ENCODE data around the gene GTF3C6.
"Not testable (repeated sequence)": the region's sequence is repeated elsewhere in the genome, so short reads cannot be mapped to it uniquely, and the experiment has no call there.

Gene GTF3C6

GRCh38 chr6:110980648-110981047 is 22.1 kb downstream of the GTF3C6 start:
- Histone ChIP-seq H3K9ac (ENCODE audit: low read depth, low read length) (no peak overlapping the region), H3K9me3 (ENCODE audit: insufficient read depth, low read depth, low read length) (no peaks in the 10 kb centered on the region), H3K27me3 (ENCODE audit: insufficient read depth, low read length) (no peaks in the 10 kb centered on the region), H3K4me3 (ENCODE audit: low read length) (peak overlapping the region; percentile 97), H3K4me1 (ENCODE audit: insufficient read depth, low read length) (no peaks in the 10 kb centered on the region), H3K36me3 (ENCODE audit: insufficient read depth, low read depth, low read length) (peaks cover 12% of the 10 kb centered on the region), H3K27ac (ENCODE audit: low read length) (no peak overlapping the region)

- H3K27me3 ChIP-seq (ENCODE audit: insufficient read depth, low read length): no peaks in the 10 kb centered on the region
- H3K4me1 ChIP-seq (ENCODE audit: insufficient read depth, low read length): no peaks in the 10 kb centered on the region
- no peaks in the 10 kb centered on the region for H3K9me3 ChIP-seq (ENCODE audit: insufficient read depth, low read depth, low read length)
- H3K27ac ChIP-seq (ENCODE audit: low read length): no peak overlapping the region
- peaks cover 18% of the 10 kb centered on the region for H3K36me3 ChIP-seq (ENCODE audit: insufficient read depth, low read depth, low read length)
- H3K4me3 ChIP-seq (ENCODE audit: low read length): peak overlapping the region; percentile 97
- H3K9ac ChIP-seq (ENCODE audit: low read depth, low read length): peak overlapping the region; percentile 95; the same call in 1 of the 2 replicates
Observed at GRCh38 chr6:110981202-110981600, 22.7 kb downstream of the GTF3C6 start.

- no peaks in the 10 kb centered on the region for H3K9me3 ChIP-seq (ENCODE audit: insufficient read depth, low read depth, low read length)
- no peaks in the 10 kb centered on the region for H3K4me1 ChIP-seq (ENCODE audit: insufficient read depth, low read length)
- no peak overlapping the region for H3K9ac ChIP-seq (ENCODE audit: low read depth, low read length)
- H3K36me3 ChIP-seq (ENCODE audit: insufficient read depth, low read depth, low read length): peaks cover 91% of the 10 kb centered on the region
- H3K4me3 ChIP-seq (ENCODE audit: low read length): no peak overlapping the region
- H3K27ac ChIP-seq (ENCODE audit: low read length): no peak overlapping the region
- H3K27me3 ChIP-seq (ENCODE audit: insufficient read depth, low read length): no peaks in the 10 kb centered on the region
Observed at GRCh38 chr6:110990840-110991576, 32.5 kb downstream of the GTF3C6 start.

- no peaks in the 10 kb centered on the region for H3K9me3 ChIP-seq (ENCODE audit: insufficient read depth, low read depth, low read length)
- no peaks in the 10 kb centered on the region for H3K4me1 ChIP-seq (ENCODE audit: insufficient read depth, low read length)
- no peaks in the 10 kb centered on the region for H3K27me3 ChIP-seq (ENCODE audit: insufficient read depth, low read length)
- no peak overlapping the region for H3K4me3 ChIP-seq (ENCODE audit: low read length)
- peaks cover 97% of the 10 kb centered on the region for H3K36me3 ChIP-seq (ENCODE audit: insufficient read depth, low read depth, low read length)
- no peak overlapping the region for H3K9ac ChIP-seq (ENCODE audit: low read depth, low read length)
- no peak overlapping the region for H3K27ac ChIP-seq (ENCODE audit: low read length)
Observed at GRCh38 chr6:110996691-110997090, 38.2 kb downstream of the GTF3C6 start.

- Histone ChIP-seq H3K9ac (ENCODE audit: low read depth, low read length) (no peak overlapping the region), H3K4me1 (ENCODE audit: insufficient read depth, low read length) (no peaks in the 10 kb centered on the region), H3K4me3 (ENCODE audit: low read length) (no peak overlapping the region), H3K27ac (ENCODE audit: low read length) (no peak overlapping the region), H3K27me3 (ENCODE audit: insufficient read depth, low read length) (no peaks in the 10 kb centered on the region), H3K9me3 (ENCODE audit: insufficient read depth, low read depth, low read length) (no peaks in the 10 kb centered on the region), H3K36me3 (ENCODE audit: insufficient read depth, low read depth, low read length) (peaks cover 97% of the 10 kb centered on the region)
Observed at GRCh38 chr6:110999634-111000270, 41.2 kb downstream of the GTF3C6 start.

- no peak overlapping the region for H3K4me3 ChIP-seq (ENCODE audit: low read length)
- no peaks in the 10 kb centered on the region for H3K9me3 ChIP-seq (ENCODE audit: insufficient read depth, low read depth, low read length)
- H3K36me3 ChIP-seq (ENCODE audit: insufficient read depth, low read depth, low read length): peaks cover 92% of the 10 kb centered on the region
- no peak overlapping the region for H3K9ac ChIP-seq (ENCODE audit: low read depth, low read length)
- H3K4me1 ChIP-seq (ENCODE audit: insufficient read depth, low read length): no peaks in the 10 kb centered on the region
- no peaks in the 10 kb centered on the region for H3K27me3 ChIP-seq (ENCODE audit: insufficient read depth, low read length)
- no peak overlapping the region for H3K27ac ChIP-seq (ENCODE audit: low read length)
Observed at GRCh38 chr6:111002350-111002749, 43.8 kb downstream of the GTF3C6 start.

- Histone ChIP-seq H3K36me3 (ENCODE audit: insufficient read depth, low read depth, low read length) (peaks cover 91% of the 10 kb centered on the region), H3K4me3 (ENCODE audit: low read length) (no peak overlapping the region), H3K4me1 (ENCODE audit: insufficient read depth, low read length) (no peaks in the 10 kb centered on the region), H3K9me3 (ENCODE audit: insufficient read depth, low read depth, low read length) (peaks cover 12% of the 10 kb centered on the region), H3K9ac (ENCODE audit: low read depth, low read length) (no peak overlapping the region), H3K27ac (ENCODE audit: low read length) (no peak overlapping the region), H3K27me3 (ENCODE audit: insufficient read depth, low read length) (no peaks in the 10 kb centered on the region)
Observed at GRCh38 chr6:111011360-111012142, 53.0 kb downstream of the GTF3C6 start.

- no peak overlapping the region for H3K4me3 ChIP-seq (ENCODE audit: low read length)
- no peaks in the 10 kb centered on the region for H3K4me1 ChIP-seq (ENCODE audit: insufficient read depth, low read length)
- H3K9me3 ChIP-seq (ENCODE audit: insufficient read depth, low read depth, low read length): peaks cover 12% of the 10 kb centered on the region
- H3K27ac ChIP-seq (ENCODE audit: low read length): no peak overlapping the region
- H3K27me3 ChIP-seq (ENCODE audit: insufficient read depth, low read length): no peaks in the 10 kb centered on the region
- H3K9ac ChIP-seq (ENCODE audit: low read depth, low read length): no peak overlapping the region
- H3K36me3 ChIP-seq (ENCODE audit: insufficient read depth, low read depth, low read length): peaks cover 92% of the 10 kb centered on the region
Observed at GRCh38 chr6:111012143-111012452, 53.6 kb downstream of the GTF3C6 start.

- not testable (repeated sequence) for H3K4me3 ChIP-seq (ENCODE audit: low read length); H3K27me3 ChIP-seq (ENCODE audit: insufficient read depth, low read length); H3K27ac ChIP-seq (ENCODE audit: low read length); H3K4me1 ChIP-seq (ENCODE audit: insufficient read depth, low read length); H3K9ac ChIP-seq (ENCODE audit: low read depth, low read length)
- Histone ChIP-seq H3K9me3 (ENCODE audit: insufficient read depth, low read depth, low read length) (peaks cover 12% of the 10 kb centered on the region), H3K36me3 (ENCODE audit: insufficient read depth, low read depth, low read length) (peaks cover 88% of the 10 kb centered on the region)
Observed at GRCh38 chr6:111012520-111012919, 54.0 kb downstream of the GTF3C6 start.

- H3K36me3 ChIP-seq (ENCODE audit: insufficient read depth, low read depth, low read length): peaks cover 87% of the 10 kb centered on the region
- no peak overlapping the region for H3K27ac ChIP-seq (ENCODE audit: low read length)
- H3K4me3 ChIP-seq (ENCODE audit: low read length): no peak overlapping the region
- no peaks in the 10 kb centered on the region for H3K4me1 ChIP-seq (ENCODE audit: insufficient read depth, low read length)
- peaks cover 12% of the 10 kb centered on the region for H3K9me3 ChIP-seq (ENCODE audit: insufficient read depth, low read depth, low read length)
- no peak overlapping the region for H3K9ac ChIP-seq (ENCODE audit: low read depth, low read length)
- H3K27me3 ChIP-seq (ENCODE audit: insufficient read depth, low read length): no peaks in the 10 kb centered on the region
Observed at GRCh38 chr6:111013144-111013915, 54.8 kb downstream of the GTF3C6 start.

- peaks cover 79% of the 10 kb centered on the region for H3K36me3 ChIP-seq (ENCODE audit: insufficient read depth, low read depth, low read length)
- H3K9ac ChIP-seq (ENCODE audit: low read depth, low read length): no peak overlapping the region
- no peaks in the 10 kb centered on the region for H3K4me1 ChIP-seq (ENCODE audit: insufficient read depth, low read length)
- H3K27me3 ChIP-seq (ENCODE audit: insufficient read depth, low read length): no peaks in the 10 kb centered on the region
- H3K4me3 ChIP-seq (ENCODE audit: low read length): no peak overlapping the region
- H3K9me3 ChIP-seq (ENCODE audit: insufficient read depth, low read depth, low read length): peaks cover 12% of the 10 kb centered on the region
- H3K27ac ChIP-seq (ENCODE audit: low read length): no peak overlapping the region
Observed at GRCh38 chr6:111015389-111016124, 57.1 kb downstream of the GTF3C6 start.
